ENCODE measurements around the gene AP3D1.

AP3D1 gene

GRCh38 chr19:2180881-2181632 lies 29.7 kb upstream of the AP3D1 start:
- FAIRE-seq: no peak
- TF ChIP-seq CTCF (IDR thresholded peaks at IDR 0.05; ENCODE audit: insufficient read depth, missing control alignments): no peak
- no peak for DNase-seq (ENCODE audit: insufficient read length, low spot score)

DNA sequence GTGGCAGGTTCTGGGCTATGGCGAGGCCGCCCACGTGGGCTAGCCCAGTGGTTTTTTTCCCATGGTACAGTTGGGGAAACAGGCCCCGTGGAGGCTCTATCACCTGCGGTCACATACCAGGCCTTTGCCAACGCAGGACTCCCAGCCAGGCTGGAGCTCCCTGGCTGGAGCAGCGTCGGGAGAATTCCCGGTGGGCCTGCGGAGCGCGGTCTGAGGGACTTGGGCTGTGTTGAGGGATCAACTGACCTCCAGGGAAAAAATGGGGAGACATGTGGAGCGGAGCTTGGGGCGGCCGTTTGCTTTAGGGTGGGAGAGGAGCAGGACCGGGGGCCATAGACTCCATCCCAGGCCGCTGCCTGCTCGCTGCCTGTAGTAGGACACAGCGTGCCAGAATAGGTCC lies 28.7 kb upstream of the AP3D1 start:
- DNase-seq (ENCODE audit: insufficient read length, low spot score): no peak
- TF ChIP-seq CTCF (IDR thresholded peaks at IDR 0.05; ENCODE audit: insufficient read depth, missing control alignments): no peak
- no peak for FAIRE-seq

DNA sequence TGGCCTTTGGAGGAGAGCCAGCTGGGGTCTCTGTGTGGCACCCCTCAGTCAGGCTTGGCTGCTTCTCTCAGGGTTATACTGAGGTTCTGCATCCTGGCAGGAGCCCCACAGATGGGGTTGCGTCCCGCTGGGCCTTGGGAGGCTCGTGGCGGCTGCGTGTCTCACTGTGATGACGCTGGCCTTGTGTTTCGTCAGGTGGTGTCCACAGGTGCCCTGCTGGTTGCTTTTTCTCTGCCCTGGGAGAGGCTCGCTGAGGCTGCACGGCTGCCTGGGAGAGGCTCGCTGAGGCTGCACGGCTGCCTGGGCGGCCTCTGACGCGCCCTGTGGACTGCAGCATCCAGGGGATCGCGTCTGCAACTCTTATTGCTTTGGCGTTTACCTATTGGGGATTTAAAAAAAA lies 27.7 kb upstream of the AP3D1 start:
- no peak for FAIRE-seq
- DNase-seq (ENCODE audit: insufficient read length, low spot score): no peak
- no peak for TF ChIP-seq CTCF (IDR thresholded peaks at IDR 0.05; ENCODE audit: insufficient read depth, missing control alignments)

DNA sequence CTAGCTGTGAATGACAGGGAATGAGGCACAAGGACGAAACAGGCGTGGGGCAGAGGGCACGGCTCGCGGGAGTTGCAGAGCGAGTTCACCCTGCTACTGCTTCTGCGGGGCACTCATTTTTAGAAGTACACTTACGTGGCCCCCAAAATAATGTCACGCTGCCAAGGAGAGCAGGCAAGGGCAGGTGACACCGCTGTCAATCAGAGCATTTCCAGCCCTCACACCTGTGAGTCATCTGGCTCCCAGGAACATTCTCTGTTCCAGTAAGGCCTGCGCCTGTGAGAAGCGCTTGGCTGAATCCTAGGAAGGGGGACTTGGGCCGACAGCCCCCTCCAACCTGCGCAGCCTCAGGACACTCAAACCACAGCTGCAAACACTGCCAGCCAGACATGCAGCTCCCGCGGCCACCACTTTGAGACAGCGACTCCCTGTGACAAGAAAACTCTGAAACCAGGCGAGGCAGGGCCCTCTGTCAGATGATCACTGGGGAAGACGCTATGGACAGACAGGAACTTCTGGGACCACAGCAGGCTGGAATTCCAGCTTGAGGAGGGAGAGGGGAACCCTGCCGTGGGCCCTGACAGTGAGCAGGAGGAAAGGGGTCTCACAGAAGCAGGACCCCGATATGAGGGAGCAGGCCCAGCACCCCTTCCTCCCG lies 25.1 kb upstream of the AP3D1 start:
- FAIRE-seq: no peak
- no peak for DNase-seq (ENCODE audit: insufficient read length, low spot score)
- no peak for TF ChIP-seq CTCF (IDR thresholded peaks at IDR 0.05; ENCODE audit: insufficient read depth, missing control alignments)

DNA sequence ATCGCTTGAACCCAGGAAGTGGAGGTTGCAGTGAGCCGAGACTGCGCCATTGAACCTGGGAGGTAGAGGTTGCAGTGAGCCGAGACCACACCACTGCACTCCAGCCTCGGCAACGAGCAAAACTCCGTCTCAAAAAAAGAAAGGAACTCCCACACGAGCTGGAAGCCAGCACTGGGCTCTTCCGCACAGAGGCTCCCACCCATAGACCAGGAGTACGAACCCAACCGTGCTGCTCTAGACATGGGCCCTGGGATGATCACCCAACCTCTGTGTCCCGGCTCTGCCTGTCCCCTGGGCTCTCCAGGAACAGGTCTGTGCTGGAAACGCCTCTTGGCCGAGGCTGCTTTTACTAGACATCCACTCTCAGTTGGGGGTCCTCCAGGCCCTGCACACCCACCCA lies 24.4 kb upstream of the AP3D1 start:
- FAIRE-seq: no peak
- no peak for TF ChIP-seq CTCF (IDR thresholded peaks at IDR 0.05; ENCODE audit: insufficient read depth, missing control alignments)
- no peak for DNase-seq (ENCODE audit: insufficient read length, low spot score)

GRCh38 chr19:2173767-2174577 lies 22.6 kb upstream of the AP3D1 start:
- DNase-seq (ENCODE audit: insufficient read length, low spot score) (no peak), FAIRE-seq (no peak)
- no peak for TF ChIP-seq CTCF (IDR thresholded peaks at IDR 0.05; ENCODE audit: insufficient read depth, missing control alignments)
